Stimulated activated CD4-positive, alpha-beta T cell treated with anti-CD3 and anti-CD28 coated beads, Interleukin-15, amount 100 ng/mL, for 24 hours (primary cell): ENCODE measurements around the gene MTX3.

Source experiments
- DNase-seq: peaks from one replicate; pipeline ENCODE4 v3.0.0-alpha.2; 2020

The MTX3 gene

DNA sequence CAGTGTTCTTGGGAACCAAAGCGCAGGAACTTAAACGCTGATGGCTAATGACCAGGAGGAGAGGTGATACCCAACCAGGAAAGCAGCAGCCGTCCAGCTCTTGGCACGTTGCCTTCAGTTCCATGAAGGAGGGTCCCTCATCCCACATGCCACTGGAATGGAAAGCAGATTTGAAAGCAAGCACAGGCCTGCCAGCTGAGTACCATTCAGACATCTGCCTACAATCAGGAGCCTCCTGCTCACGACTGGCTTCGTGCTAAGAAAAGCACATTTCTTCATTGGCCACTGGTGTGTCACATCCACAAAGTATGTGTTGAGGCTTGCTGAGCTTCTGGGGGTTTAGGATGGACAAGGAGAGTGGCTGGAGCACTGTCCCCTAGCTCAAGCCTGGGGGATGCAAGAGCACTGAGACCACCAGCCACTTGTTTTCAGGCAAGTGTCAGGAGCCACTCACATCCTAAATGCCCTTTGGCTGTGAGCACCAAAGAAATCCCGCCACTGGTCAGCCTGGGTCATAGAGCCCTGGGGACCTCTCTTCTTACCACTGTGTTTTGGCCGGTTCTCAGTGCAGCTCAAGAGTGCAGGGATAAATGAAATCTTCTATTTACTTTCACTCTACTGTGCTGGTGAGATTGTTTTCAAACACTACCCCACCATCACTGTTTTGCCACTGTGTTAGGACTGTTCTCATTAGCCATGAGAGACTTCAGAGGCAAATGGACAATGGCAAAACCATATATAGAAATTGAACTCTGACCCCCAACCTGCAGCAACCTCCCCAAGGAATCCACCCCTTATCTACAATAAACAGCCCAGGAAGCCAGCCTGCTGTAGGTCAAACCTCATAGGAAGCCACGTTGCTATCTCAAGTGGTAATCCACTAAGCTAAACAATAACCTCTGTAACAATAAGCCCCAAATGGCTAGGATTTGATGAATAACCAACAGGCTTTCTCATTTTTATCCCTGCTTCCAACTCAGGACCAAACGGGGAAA lies 58.3 kb downstream of the MTX3 start:
- no peak for DNase-seq

DNA sequence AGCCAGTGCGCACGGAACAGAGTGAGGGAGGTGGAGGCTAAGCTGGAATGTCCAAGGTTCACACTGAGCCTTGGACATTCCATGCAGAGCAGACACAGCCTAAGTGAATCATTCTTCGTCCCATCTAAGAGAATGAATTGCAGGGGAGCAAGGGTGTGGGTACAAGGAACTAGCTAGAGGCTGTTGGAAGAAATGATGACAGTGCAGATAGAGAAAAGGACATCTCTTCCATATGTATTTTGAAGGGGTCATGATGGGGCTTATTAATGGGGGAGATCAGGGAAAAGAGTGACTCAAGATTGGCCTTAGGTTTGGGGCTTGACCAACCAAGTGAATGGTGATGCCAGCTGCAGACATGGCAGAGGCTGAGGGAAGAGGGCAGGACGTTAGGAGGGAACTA lies 59.2 kb downstream of the MTX3 start:
- no peak for DNase-seq

DNA sequence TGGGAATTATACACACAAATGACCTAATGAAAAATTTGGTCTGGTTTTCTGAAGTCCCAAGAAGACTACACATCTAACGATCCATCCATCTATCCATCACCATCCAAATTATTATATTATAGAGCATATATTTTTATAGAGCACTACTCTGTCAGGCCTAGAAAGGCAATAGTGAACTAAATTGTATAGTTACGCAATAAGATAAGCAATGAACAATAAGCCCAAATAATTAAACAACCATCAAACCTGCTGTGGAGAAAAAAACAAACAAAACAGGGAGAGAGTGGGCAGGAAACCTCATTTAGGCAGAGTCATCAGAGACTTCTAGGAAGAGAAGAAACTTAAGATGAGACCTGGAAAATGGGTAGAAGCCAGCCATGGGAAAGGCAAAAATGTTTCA lies 59.7 kb downstream of the MTX3 start:
- DNase-seq, result no peak

DNA sequence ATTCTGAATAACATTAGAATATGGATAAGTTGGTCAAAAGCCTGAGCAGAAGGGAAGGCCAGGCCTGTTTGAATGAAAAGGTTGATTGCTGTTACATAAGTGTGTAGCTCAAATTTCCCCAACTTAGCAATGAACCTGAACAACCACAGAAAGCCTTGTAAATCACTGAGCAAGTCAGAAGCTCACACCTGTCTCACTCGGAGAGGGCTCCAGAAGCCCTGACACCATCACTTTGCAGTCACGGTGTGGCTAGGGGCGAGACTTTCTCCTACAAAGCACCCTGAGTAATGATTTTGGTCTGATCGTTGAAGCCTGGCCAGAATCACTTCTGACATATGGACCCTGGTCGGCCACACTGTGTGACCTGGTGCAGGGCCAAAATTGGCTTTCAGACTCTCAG lies 62.0 kb downstream of the MTX3 start:
- no peak for DNase-seq
